GM21825 (cell line): ENCODE measurements around the gene ATAD5.
"Not testable (repeated sequence)": the region's sequence is repeated elsewhere in the genome, so short reads cannot be mapped to it uniquely, and the experiment has no call there.

Source experiments
- ATAC-seq: cut with Tn5 transposase; IDR thresholded peaks from one replicate; pipeline ENCODE4 v1.9.1; 2021; ENCODE audit warnings: mild to moderate bottlenecking, moderate library complexity; ENCODE audit not compliant: unreplicated experiment

Gene ATAD5, protein sequence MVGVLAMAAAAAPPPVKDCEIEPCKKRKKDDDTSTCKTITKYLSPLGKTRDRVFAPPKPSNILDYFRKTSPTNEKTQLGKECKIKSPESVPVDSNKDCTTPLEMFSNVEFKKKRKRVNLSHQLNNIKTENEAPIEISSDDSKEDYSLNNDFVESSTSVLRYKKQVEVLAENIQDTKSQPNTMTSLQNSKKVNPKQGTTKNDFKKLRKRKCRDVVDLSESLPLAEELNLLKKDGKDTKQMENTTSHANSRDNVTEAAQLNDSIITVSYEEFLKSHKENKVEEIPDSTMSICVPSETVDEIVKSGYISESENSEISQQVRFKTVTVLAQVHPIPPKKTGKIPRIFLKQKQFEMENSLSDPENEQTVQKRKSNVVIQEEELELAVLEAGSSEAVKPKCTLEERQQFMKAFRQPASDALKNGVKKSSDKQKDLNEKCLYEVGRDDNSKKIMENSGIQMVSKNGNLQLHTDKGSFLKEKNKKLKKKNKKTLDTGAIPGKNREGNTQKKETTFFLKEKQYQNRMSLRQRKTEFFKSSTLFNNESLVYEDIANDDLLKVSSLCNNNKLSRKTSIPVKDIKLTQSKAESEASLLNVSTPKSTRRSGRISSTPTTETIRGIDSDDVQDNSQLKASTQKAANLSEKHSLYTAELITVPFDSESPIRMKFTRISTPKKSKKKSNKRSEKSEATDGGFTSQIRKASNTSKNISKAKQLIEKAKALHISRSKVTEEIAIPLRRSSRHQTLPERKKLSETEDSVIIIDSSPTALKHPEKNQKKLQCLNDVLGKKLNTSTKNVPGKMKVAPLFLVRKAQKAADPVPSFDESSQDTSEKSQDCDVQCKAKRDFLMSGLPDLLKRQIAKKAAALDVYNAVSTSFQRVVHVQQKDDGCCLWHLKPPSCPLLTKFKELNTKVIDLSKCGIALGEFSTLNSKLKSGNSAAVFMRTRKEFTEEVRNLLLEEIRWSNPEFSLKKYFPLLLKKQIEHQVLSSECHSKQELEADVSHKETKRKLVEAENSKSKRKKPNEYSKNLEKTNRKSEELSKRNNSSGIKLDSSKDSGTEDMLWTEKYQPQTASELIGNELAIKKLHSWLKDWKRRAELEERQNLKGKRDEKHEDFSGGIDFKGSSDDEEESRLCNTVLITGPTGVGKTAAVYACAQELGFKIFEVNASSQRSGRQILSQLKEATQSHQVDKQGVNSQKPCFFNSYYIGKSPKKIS (N-terminal part only)

DNA sequence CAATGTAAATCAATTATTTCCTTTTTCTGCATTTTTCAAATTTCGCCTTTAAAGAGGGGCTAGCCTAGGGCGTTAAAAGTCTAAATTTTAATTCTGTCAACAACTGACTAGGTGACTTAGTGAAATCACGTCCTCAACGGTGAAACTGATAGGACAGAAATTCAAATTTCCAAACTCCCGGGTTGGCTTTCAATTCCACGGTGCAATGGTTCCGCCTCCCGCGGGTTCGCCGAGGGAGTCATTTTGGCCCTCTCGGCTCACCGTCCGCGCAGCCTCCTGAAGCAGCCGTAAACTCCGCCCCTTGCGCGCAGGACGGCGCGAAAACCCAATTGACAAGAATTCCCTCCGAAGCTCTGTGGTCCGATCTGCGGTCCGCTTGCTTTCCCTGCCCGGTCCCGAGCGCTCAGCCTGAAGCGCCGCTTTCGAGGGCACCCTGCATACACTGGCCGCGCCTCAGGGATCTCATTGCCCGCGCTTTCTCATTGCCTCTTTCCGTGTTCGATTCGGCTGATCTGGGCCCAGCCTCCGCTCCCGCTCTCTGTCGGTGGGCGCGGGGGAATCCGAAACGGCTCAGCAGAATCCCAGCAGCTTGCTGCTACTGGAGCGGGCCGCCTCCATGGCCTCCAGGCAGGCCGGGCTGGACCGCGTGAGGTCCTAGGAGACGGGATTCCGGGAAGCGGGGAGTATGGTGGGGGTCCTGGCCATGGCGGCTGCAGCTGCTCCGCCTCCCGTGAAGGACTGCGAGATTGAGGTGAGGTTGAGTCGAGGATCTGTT lies at the start of gene ATAD5:
Gene ATAD5 (plus strand): TSS at position 304 of the 775 bp plus-strand sequence. CDS start 382 bp downstream, at position 686.
- peak; percentile 71 for ATAC-seq

DNA sequence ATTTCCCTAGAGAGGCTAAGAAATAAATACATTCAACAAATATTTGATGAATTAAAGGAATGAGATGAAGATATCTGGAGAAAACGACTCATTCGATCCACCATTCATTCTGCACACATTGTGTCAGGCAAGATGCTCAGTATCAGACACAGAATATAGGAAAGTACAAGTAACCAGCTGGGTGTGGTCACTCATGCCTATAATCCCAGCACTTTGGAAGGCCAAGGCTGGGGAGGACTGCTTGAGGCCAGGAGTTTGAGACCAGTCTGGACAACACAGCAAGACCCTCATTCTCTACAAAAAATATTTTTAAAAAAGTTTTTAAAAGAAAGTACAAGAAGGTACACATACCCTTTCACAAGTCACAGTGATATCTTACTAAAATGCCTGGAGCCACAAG lies 49.6 kb upstream of the ATAD5 start:
- no peak for ATAC-seq

DNA sequence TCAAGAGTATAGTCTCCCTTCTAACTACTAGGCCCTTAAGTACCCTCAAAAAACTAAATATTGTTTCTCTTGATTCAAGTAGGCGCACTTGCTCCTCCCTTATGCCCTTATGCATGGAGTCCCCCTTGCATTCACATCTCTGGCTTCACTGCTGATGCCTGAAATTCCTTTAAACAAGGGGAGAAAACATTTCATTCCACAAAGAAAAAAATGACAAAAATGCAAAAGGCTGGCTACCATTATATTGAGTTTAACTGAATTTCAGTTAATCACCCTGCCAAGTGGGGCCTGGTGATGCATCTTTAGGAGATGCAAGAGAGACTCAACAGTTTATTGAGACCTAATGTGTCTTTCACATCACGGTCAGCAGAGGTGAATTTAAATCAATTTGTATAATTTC lies 42.8 kb upstream of the ATAD5 start:
- ATAC-seq, result no peak

DNA sequence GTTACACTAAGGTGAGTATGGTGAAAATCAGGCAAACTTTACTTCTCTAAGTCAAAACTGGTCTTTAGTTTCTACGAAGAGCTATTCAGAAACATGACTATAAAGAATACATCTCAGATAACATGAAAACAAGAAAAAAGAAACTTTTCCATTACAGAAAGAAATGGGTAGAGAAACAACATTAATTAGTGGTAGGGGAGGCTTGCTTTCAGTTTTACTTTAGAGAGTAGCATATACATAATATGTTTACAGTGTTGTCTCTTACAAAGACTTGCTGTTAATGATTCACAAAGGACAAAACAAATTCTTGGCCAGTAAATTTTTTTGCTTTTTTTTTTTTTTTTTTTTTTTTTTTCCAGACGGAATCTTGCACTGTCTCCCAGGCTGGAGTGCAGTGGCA lies 41.5 kb upstream of the ATAD5 start:
- no peak for ATAC-seq

DNA sequence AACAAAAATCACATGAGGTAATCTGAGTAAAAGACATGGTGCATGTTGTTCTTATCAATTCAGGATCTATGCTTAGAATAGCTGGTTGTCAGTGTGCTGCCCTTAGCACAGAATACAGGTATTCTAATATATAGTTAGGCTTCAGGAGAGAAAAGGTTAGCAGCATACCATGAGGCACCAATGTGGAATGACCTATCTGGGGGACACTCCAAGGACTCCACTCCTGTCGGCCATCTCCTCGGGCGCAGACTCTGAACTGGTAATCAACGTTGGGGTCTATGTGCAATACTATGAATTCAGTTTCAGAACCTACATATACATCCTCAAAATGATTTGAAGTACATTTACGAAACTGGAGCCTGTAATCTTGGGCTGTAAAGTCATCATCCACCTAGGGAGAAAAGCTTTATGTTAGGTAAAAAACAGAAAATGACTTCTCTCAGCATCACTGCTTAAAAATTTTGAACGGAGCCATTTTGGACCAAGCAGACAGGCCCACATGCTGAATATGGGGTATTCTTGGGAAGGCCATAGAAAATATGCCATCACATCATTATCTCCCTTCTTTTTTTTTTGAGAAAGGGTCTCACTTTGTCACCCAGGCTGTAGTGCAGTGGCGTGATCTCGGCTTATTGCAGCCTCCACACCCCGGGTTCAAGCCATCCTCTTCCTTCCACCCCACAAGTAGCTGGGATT lies 38.3 kb upstream of the ATAD5 start:
- ATAC-seq, result no peak

DNA sequence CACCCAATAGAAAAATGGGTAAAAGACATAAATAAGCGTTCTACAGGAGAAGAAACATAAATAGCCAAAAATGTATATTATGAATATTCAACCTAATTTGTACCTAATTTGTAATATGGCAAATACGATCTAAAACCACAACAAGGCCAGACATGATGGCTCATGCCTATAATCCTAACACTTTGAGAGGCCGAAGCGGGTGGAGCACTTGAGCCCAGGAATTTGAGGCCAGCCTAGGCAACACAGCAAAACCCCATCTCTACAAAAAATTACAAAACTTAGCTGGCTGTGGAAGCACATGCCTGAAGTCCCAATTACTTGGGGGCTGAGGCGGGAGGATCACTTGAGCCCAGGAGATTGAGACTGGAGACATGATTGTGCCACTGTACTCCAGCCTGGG lies 37.4 kb upstream of the ATAD5 start:
- ATAC-seq, result no peak

DNA sequence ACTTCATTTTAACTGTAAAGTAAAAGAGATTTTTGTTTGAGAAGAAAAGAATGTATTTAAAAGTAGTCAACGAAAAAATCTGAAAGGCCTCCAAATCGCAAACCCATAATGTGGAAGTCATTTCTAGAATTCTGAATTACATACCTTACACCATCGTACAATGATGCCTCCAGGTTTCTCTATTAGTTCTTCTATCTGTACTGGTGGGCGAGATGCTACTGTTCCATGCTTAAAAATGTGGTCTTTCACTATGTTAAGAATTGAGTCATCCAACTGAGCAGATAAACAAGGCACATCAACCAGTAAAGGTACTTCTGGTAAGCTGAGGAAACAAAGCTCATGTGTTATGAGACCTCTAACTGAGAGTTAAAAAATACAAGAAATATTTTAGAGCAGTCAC lies 35.8 kb upstream of the ATAD5 start:
- ATAC-seq, result no peak

DNA sequence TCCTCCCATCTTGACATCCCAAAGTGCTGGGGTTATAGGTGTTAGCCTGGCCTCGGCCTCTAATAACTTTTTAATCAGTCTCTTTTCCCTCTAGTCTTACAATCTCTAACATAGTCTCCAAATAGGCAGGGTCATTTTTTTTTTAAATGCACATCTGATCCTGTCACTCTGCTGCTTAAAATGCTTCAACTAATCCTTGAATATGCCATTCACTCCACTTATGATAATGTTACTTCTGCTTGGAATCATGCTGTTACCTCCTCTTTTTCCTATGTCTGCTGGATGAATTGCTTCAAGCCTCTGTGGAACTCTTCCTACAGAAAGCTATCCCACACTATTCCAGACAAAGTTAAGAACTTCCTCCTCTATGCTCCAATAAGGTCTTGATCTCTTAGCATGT lies 30.1 kb upstream of the ATAD5 start:
- no peak for ATAC-seq

DNA sequence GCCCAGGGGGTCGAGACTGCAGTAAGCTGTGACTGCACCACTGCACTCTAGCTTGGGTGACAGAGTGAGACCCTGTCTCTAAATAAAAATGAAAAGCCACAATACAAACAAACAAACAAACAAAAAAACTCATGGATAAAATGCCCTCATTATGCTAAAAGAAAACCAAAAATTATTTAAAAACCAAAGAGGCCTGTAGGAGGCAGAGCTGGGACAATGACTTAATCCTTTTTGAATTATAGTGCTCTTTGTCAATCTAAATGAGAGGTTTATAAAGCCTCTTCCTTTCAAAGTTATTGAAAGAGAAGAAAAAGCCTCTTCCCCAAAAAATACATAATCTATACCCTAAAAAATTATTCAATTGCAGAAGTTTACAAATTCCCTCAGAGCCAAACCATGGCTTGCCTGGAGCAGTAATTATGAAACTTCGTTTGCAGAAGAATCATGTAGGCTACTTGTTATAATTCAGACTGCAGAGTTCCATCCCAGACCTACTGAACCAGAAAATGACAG lies 25.8 kb upstream of the ATAD5 start:
- no peak for ATAC-seq

DNA sequence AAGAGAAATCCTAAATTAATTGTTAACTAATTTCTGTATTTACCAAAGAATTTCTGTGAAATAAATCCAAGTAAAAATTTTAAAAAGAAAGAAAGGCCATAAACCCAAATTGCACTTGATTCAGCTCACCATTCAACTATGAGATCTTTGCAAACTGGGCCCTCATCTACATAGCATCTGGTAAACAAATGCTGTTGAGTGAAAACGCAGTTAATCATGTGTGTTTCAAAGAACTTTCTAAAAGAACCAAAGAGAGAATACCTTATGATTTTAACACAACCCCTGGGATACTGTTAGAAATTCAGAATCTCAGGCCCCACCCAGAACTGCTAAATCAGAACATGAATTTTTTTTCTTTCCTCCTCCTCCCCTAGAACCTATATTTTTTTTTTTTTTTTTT lies 23.9 kb upstream of the ATAD5 start:
- no peak for ATAC-seq

DNA sequence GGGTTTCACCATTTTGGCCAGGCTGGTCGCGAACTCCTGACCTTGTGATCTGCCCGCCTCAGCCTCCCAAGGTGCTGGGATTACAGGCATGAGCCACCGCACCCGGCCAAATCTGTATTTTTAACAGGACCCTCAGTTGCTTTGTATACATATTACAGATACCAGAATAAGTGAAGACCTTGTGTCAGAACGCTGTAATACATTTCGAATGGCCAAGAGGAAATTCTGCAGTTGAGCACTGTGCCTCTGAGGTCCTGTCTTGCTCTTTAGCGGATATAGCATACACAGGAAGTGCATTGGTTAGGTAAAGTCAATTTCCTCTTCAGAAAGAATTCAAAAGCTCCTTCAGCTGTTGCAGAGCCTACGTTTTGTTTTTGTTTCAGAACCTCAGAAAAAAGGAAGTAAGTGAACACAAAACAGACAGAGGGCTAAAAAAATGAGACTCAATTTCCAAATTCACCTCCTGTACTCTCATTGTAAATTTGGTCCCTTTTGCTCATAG lies 22.9 kb upstream of the ATAD5 start:
- ATAC-seq, result peak; percentile 75

DNA sequence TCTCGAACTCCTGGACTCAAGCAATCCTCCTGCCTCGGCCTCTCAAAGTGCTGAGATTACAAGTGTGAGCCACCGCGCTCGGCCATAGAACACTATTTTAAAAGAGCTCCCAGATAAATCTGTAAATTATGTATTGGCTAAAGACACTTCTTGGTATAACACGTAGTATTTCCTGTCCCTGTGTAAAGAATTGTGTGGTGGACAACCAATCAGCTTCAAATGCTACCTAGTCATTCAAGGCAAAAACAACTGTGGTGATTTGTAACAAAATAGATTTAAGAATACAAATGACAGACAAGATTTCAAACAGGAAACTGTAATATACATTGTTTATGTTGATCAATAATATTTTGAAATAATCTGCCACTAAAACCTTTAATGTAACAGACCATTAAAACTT lies 21.9 kb upstream of the ATAD5 start:
- ATAC-seq, result no peak

DNA sequence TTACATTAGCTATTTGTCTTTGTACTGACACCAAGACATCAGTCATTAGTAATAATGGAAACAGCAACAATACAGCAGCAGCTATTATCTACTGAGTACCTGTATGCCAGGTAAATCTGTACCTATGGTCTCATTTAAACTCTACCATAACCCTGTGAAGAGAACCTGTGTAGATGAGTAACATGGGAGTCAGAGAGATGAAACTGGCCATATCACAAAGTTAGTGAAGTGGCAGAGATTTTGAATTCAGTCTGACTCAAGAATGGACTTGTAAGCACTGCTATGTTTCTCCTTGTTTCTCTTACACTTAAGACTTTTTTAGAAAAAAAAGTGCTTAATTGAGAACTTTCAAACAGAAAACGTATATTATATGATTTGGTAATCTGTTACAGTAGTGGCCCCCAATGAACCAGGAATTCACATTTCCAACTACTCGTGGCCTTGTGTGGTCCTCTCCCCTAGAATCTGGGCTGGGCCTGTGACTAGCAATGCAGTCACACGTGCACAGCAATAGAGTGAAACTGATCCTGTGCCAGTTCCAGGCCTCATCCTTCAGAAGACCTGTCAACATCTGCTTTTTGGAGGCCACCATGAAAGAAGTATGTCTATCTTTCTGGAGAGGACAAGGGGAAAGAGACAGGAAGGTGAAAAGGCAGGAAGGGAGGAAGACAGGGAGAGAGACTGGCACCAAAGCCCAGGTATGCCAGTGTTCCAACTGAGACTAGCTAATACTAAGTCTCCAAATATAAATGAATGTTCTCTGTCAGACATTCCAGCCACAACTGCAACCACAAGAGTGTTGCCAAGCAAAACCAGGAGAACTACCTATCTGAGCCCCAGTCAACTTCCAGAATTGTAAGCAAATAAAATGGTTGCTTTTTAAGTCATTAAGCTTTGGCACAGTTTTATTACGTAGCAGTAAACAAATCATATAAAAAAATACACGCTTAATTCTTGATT lies 19.3 kb upstream of the ATAD5 start:
- no peak for ATAC-seq

DNA sequence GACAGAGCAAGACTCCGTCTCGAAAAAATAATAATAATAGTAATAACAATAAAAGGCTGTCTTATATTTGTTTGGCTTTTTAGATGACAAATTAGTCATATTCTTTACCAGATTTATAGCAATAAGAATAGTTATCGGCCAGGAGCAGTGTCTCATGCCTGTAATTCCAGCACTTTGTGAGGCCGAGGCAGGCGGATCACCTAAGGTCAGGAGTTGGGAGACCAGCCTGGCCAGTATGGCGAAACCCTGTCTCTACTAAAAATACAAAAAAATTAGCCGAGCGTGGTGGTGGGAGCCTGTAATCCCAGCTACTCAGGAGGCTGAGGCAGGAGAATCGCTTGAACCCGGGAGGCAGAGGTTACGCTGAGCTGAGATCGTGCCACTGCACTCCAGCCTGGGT lies 17.5 kb upstream of the ATAD5 start:
- ATAC-seq, result not testable (repeated sequence)

DNA sequence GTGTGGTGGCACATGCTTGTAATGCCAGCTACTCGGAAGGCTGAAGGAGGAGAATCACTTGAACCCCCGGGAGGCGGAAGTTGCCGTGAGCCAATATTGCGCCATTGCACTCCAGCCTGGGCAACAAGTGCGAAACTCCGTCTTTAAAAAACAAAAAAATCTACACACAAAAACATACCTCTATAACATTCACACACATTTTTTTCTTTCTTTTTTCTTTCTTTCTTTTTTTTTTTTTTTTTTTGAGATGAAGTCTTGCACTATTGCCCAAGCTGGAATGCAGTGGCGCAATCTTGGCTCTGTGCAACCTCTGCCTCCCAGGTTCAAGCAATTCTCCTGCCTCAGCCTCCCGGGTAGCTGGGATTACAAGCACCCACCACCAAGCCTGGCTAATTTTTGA lies 16.9 kb upstream of the ATAD5 start:
- ATAC-seq, result not testable (repeated sequence)

DNA sequence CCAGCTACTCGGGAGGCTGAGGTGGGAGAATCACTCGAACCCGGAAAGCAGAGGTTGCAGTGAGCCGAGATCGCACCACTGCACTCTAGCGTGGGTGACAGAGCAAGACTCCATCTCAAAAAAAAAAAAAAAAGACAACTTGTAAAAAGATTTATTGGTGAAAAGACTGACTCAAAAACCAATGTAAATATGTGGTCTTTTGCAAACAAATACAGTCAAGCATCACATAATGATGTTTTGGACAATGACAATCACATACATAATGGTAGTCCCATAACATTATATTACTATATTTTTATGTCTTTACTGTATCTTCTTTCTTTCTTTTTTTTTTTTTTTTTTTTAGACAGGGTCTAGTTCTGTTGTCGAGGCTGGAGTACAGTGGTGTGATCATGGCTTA lies 15.6 kb upstream of the ATAD5 start:
- no peak for ATAC-seq

DNA sequence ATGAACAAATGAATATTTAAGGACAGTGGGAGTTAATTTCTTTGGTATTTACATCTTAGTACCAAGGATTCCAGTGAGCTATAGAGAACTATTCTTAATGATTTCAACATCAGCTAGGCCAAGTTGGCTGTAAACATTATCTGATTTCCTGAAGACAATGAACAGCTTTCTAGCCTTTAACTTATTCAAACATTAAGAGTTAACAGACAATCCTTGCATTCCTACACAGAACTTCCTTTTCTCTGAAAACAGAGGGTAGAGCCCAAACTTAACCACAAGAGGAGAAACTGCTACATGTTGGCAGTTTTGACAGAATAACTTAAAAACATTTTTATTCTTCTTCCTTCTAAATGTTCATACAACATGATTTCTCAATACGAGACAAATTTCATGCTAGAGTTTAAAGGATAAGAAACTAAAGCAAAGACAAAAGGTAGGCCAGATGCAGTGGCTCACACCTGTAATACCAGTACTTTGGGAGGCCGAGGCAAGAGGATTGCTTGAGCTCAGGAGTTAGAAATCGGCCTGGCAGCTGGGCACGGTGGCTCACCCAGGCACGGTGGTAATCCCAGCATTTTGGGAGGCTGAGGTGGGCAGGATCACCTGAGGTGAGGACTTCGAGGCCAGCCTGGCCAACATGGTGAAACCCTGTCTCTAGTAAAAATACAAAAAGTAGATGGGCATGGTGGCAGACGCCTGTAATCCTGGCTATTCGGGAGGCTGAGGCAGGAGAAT lies 11.6 kb upstream of the ATAD5 start:
- ATAC-seq, result no peak
